ENCODE data around the gene GYG1.

GYG1 gene

GRCh38 chr3:149019580-149019979, 28.2 kb downstream of the GYG1 start:
- DNase-seq: no peak

- no peak for DNase-seq
Measured at GRCh38 chr3:149020196-149020838, 29.0 kb downstream of the GYG1 start.

- DNase-seq: no peak
Measured at GRCh38 chr3:149020839-149021252, 29.5 kb downstream of the GYG1 start.

- no peak for DNase-seq
Measured at GRCh38 chr3:149021830-149022229, 30.5 kb downstream of the GYG1 start.

- DNase-seq: no peak
Measured at GRCh38 chr3:149023951-149024350, 32.6 kb downstream of the GYG1 start.

GRCh38 chr3:149026718-149027117, 35.4 kb downstream of the GYG1 start:
- no peak for DNase-seq

GRCh38 chr3:149031096-149031495, 39.8 kb downstream of the GYG1 start:
- DNase-seq: no peak

GRCh38 chr3:149037684-149038083, 46.3 kb downstream of the GYG1 start:
- no peak for DNase-seq

- no peak for DNase-seq
Measured at GRCh38 chr3:149038322-149038721, 47.0 kb downstream of the GYG1 start.

- DNase-seq: no peak
Measured at GRCh38 chr3:149042789-149043386, 51.5 kb downstream of the GYG1 start.

GRCh38 chr3:149044339-149045083, 53.2 kb downstream of the GYG1 start:
- DNase-seq: no peak

- no peak for DNase-seq
Measured at GRCh38 chr3:149055575-149055974, 64.2 kb downstream of the GYG1 start.

- DNase-seq: no peak
Measured at GRCh38 chr3:149058198-149058597, 66.9 kb downstream of the GYG1 start.

GRCh38 chr3:149058602-149059001, 67.3 kb downstream of the GYG1 start:
- DNase-seq: no peak

GRCh38 chr3:149061776-149062175, 70.4 kb downstream of the GYG1 start:
- DNase-seq: no peak

- no peak for DNase-seq
Measured at GRCh38 chr3:149067883-149068282, 76.5 kb downstream of the GYG1 start.
